ENCODE measurements around the gene MLLT3. TPM values are rescaled to one million over a fixed set of nuclear protein-coding genes. Genes with fewer than 3 reads are reported as not detected.
A peak's percentile ranks its signal among the peaks of the same experiment; 100 is the strongest.

MLLT3 gene
- total RNA-seq, 2 experiments from 2014 or later: 112 TPM

- no peak overlapping the region for H3K4me3 Mint-ChIP-seq
- peaks cover 64% of the 10 kb centered on the region for H3K36me3 Mint-ChIP-seq
- DNase-seq (no peak), ATAC-seq (ENCODE audit: low read depth) (no peak)
- POLR2A ChIA-PET: interaction anchor here (0.6 to 1.3 kb wide), 2 partner anchors 173 to 249 kb away, joined by 5 read pairs; partner anchors contain the start of gene MLLT3
- H3K4me1 Mint-ChIP-seq: peaks cover 62% of the 10 kb centered on the region
- no peaks in the 10 kb centered on the region for H3K27me3 Mint-ChIP-seq
- no peak overlapping the region for H3K27ac Mint-ChIP-seq
- peaks cover 4% of the 10 kb centered on the region for H3K9me3 Mint-ChIP-seq
These were observed 249.0 kb downstream of the MLLT3 start for GRCh38 chr9:20373263-20373662.

- POLR2A ChIA-PET: no interaction called here
- Mint-ChIP-seq H3K36me3 (peaks cover 64% of the 10 kb centered on the region), H3K4me1 (peaks cover 59% of the 10 kb centered on the region), H3K27ac (no peak overlapping the region), H3K4me3 (no peak overlapping the region), H3K9me3 (peaks cover 14% of the 10 kb centered on the region), H3K27me3 (no peaks in the 10 kb centered on the region)
- DNase-seq (no peak), ATAC-seq (ENCODE audit: low read depth) (peak; percentile 54)
These were observed 252.9 kb downstream of the MLLT3 start for GRCh38 chr9:20369391-20369790.

- H3K9me3 Mint-ChIP-seq: peaks cover 14% of the 10 kb centered on the region
- DNase-seq: no peak
- peaks cover 55% of the 10 kb centered on the region for H3K4me1 Mint-ChIP-seq
- H3K36me3 Mint-ChIP-seq: peaks cover 67% of the 10 kb centered on the region
- no peak for ATAC-seq (ENCODE audit: low read depth)
- POLR2A ChIA-PET: no interaction called here
- no peaks in the 10 kb centered on the region for H3K27me3 Mint-ChIP-seq
- peak overlapping the region; percentile 69 for H3K27ac Mint-ChIP-seq
- H3K4me3 Mint-ChIP-seq: no peak overlapping the region
These were observed 254.4 kb downstream of the MLLT3 start for GRCh38 chr9:20367855-20368254.

- H3K4me3 Mint-ChIP-seq: no peak overlapping the region
- ATAC-seq (ENCODE audit: low read depth) (no peak), DNase-seq (no peak)
- peaks cover 69% of the 10 kb centered on the region for H3K36me3 Mint-ChIP-seq
- no peak overlapping the region for H3K27ac Mint-ChIP-seq
- peaks cover 58% of the 10 kb centered on the region for H3K4me1 Mint-ChIP-seq
- peaks cover 11% of the 10 kb centered on the region for H3K9me3 Mint-ChIP-seq
- no peaks in the 10 kb centered on the region for H3K27me3 Mint-ChIP-seq
- POLR2A ChIA-PET: no interaction called here
These were observed 257.3 kb downstream of the MLLT3 start for GRCh38 chr9:20364959-20365358.

- DNase-seq (no peak), ATAC-seq (ENCODE audit: low read depth) (no peak)
- Mint-ChIP-seq H3K9me3 (peaks cover 10% of the 10 kb centered on the region), H3K4me1 (peaks cover 61% of the 10 kb centered on the region), H3K27ac (peak overlapping the region; percentile 68), H3K36me3 (peaks cover 74% of the 10 kb centered on the region), H3K4me3 (no peak overlapping the region), H3K27me3 (no peaks in the 10 kb centered on the region)
- POLR2A ChIA-PET: no interaction called here
These were observed 259.1 kb downstream of the MLLT3 start for GRCh38 chr9:20363233-20363632.

- Mint-ChIP-seq H3K36me3 (peaks cover 69% of the 10 kb centered on the region), H3K27me3 (no peaks in the 10 kb centered on the region), H3K4me1 (peaks cover 64% of the 10 kb centered on the region), H3K9me3 (peaks cover 3% of the 10 kb centered on the region), H3K27ac (peak overlapping the region; percentile 90), H3K4me3 (peak overlapping the region; percentile 54)
- ATAC-seq (ENCODE audit: low read depth) (peak; percentile 89), DNase-seq (no peak)
- POLR2A ChIA-PET: interaction anchor here (1.5 to 2.5 kb wide), 3 partner anchors 40 to 261 kb away, joined by 4 to 15 read pairs (median 10); partner anchors contain the start of gene MLLT3
These were observed 260.4 kb downstream of the MLLT3 start for GRCh38 chr9:20361656-20362570.

GRCh38 chr9:20361229-20361628, 261.1 kb downstream of the MLLT3 start:
- Mint-ChIP-seq H3K9me3 (no peaks in the 10 kb centered on the region), H3K36me3 (peaks cover 66% of the 10 kb centered on the region), H3K27ac (peak overlapping the region; percentile 84), H3K4me3 (peak overlapping the region; percentile 54), H3K4me1 (peaks cover 66% of the 10 kb centered on the region), H3K27me3 (no peaks in the 10 kb centered on the region)
- DNase-seq: no peak
- ATAC-seq (ENCODE audit: low read depth): peak; percentile 39
- POLR2A ChIA-PET: interaction anchor here (1.5 to 2.5 kb wide), 3 partner anchors 39 to 261 kb away, joined by 4 to 15 read pairs (median 10); partner anchors contain the start of gene MLLT3

GRCh38 chr9:20358207-20358606, 264.1 kb downstream of the MLLT3 start:
- Mint-ChIP-seq H3K4me1 (peaks cover 69% of the 10 kb centered on the region), H3K27ac (peak overlapping the region; percentile 66), H3K9me3 (no peaks in the 10 kb centered on the region), H3K4me3 (peak overlapping the region; percentile 36), H3K36me3 (peaks cover 71% of the 10 kb centered on the region), H3K27me3 (no peaks in the 10 kb centered on the region)
- POLR2A ChIA-PET: interaction anchor here (2.0 kb wide), 1 partner anchor 264 kb away, joined by 13 read pairs; the partner anchor contains the start of gene MLLT3
- DNase-seq: no peak
- ATAC-seq (ENCODE audit: low read depth): peak; percentile 21

GRCh38 chr9:20357037-20357432, 265.3 kb downstream of the MLLT3 start:
- Mint-ChIP-seq H3K36me3 (peaks cover 75% of the 10 kb centered on the region), H3K4me1 (peaks cover 71% of the 10 kb centered on the region), H3K4me3 (peak overlapping the region; percentile 51), H3K27ac (peak overlapping the region; percentile 66), H3K9me3 (peaks cover 2% of the 10 kb centered on the region), H3K27me3 (no peaks in the 10 kb centered on the region)
- ATAC-seq (ENCODE audit: low read depth) (no peak), DNase-seq (no peak)
- POLR2A ChIA-PET: interaction anchor here (1.1 to 2.0 kb wide), 2 partner anchors 22 to 265 kb away, joined by 3 to 13 read pairs; partner anchors contain the start of gene MLLT3

GRCh38 chr9:20356403-20357036, 265.8 kb downstream of the MLLT3 start:
- peak; percentile 48 for DNase-seq
- H3K27ac Mint-ChIP-seq: peak overlapping the region; percentile 66
- H3K4me1 Mint-ChIP-seq: peaks cover 69% of the 10 kb centered on the region
- peaks cover 4% of the 10 kb centered on the region for H3K9me3 Mint-ChIP-seq
- H3K4me3 Mint-ChIP-seq: peak overlapping the region; percentile 51
- POLR2A ChIA-PET: interaction anchor here (1.1 to 2.0 kb wide), 2 partner anchors 21 to 266 kb away, joined by 3 to 13 read pairs; partner anchors contain the start of gene MLLT3
- no peaks in the 10 kb centered on the region for H3K27me3 Mint-ChIP-seq
- peaks cover 76% of the 10 kb centered on the region for H3K36me3 Mint-ChIP-seq
- peak; percentile 64 for ATAC-seq (ENCODE audit: low read depth)

GRCh38 chr9:20355022-20355421, 267.3 kb downstream of the MLLT3 start:
- H3K27me3 Mint-ChIP-seq: no peaks in the 10 kb centered on the region
- POLR2A ChIA-PET: interaction anchor here (0.7 to 1.6 kb wide), 5 partner anchors 33 to 267 kb away, joined by 3 to 6 read pairs (median 5); partner anchors contain the start of gene MLLT3
- no peak for ATAC-seq (ENCODE audit: low read depth)
- peaks cover 77% of the 10 kb centered on the region for H3K36me3 Mint-ChIP-seq
- peak overlapping the region; percentile 65 for H3K27ac Mint-ChIP-seq
- peaks cover 4% of the 10 kb centered on the region for H3K9me3 Mint-ChIP-seq
- H3K4me3 Mint-ChIP-seq: no peak overlapping the region
- peaks cover 56% of the 10 kb centered on the region for H3K4me1 Mint-ChIP-seq
- DNase-seq: no peak

GRCh38 chr9:20353931-20354652, 268.2 kb downstream of the MLLT3 start:
- Mint-ChIP-seq H3K9me3 (peaks cover 4% of the 10 kb centered on the region), H3K36me3 (peaks cover 74% of the 10 kb centered on the region), H3K27me3 (no peaks in the 10 kb centered on the region), H3K4me3 (peak overlapping the region; percentile 22), H3K4me1 (peaks cover 55% of the 10 kb centered on the region), H3K27ac (peak overlapping the region; percentile 68)
- POLR2A ChIA-PET: interaction anchor here (0.6 to 1.6 kb wide), 4 partner anchors 11 to 103 kb away, joined by 3 to 6 read pairs (median 4); no protein-coding TSS in a partner anchor
- DNase-seq (no peak), ATAC-seq (ENCODE audit: low read depth) (no peak)

GRCh38 chr9:20353524-20353923, 268.8 kb downstream of the MLLT3 start:
- no peak overlapping the region for H3K27ac Mint-ChIP-seq
- H3K27me3 Mint-ChIP-seq: no peaks in the 10 kb centered on the region
- H3K4me3 Mint-ChIP-seq: no peak overlapping the region
- DNase-seq: no peak
- peaks cover 74% of the 10 kb centered on the region for H3K36me3 Mint-ChIP-seq
- H3K9me3 Mint-ChIP-seq: peaks cover 4% of the 10 kb centered on the region
- ATAC-seq (ENCODE audit: low read depth): no peak
- POLR2A ChIA-PET: no interaction called here
- peaks cover 57% of the 10 kb centered on the region for H3K4me1 Mint-ChIP-seq

All from activated naive CD8-positive, alpha-beta T cell treated with anti-CD3 and anti-CD28 coated beads, Interleukin-2, amount 10 ng/mL, durations not matched to agents 7 days and 5 days (primary cell).